Peyer's patch (tissue), 4 donors: ENCODE results near the gene HSPBP1.

Experiments
- POLR2A ChIP-seq, 2 donors: fragments of 450-650 bp; IDR thresholded peaks; one replicate each; pipeline ENCODE4 v1.5.1; 2017; ENCODE audit warnings: antibody characterized with exemption in 2 of 2, mild to moderate bottlenecking in 2 of 2, moderate library complexity in 2 of 2
- TF ChIP-seq, protein P1 (sequence below), 6 experiments: fragments of 450-650 bp in 4 of 6; fragments of 200-600 bp in 2 of 6; sonication (generic) in 1 of 6; IDR thresholded peaks; one replicate each; pipeline ENCODE4 v1.5.1; 2017 to 2019; ENCODE audit warnings: antibody characterized with exemption in 6 of 6, mild to moderate bottlenecking in 3 of 6, moderate library complexity in 1 of 6

- TF ChIP-seq, protein P1, sequence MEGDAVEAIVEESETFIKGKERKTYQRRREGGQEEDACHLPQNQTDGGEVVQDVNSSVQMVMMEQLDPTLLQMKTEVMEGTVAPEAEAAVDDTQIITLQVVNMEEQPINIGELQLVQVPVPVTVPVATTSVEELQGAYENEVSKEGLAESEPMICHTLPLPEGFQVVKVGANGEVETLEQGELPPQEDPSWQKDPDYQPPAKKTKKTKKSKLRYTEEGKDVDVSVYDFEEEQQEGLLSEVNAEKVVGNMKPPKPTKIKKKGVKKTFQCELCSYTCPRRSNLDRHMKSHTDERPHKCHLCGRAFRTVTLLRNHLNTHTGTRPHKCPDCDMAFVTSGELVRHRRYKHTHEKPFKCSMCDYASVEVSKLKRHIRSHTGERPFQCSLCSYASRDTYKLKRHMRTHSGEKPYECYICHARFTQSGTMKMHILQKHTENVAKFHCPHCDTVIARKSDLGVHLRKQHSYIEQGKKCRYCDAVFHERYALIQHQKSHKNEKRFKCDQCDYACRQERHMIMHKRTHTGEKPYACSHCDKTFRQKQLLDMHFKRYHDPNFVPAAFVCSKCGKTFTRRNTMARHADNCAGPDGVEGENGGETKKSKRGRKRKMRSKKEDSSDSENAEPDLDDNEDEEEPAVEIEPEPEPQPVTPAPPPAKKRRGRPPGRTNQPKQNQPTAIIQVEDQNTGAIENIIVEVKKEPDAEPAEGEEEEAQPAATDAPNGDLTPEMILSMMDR (IDR thresholded peaks at IDR 0.05), result no peak
- TF ChIP-seq POLR2A (IDR thresholded peaks at IDR 0.05), result no peak
Measured at GRCh38 chr19:55242517-55242916, 37.4 kb downstream of the HSPBP1 start.
